Astrocyte (in vitro differentiated cells and primary cell): ENCODE measurements around the gene PMP22.

Source experiments
- CTCF ChIP-seq: IDR thresholded peaks from 2 replicates; pipeline ENCODE4 v1.5.1; 2011; ENCODE audit warnings: low read depth, mild to moderate bottlenecking, inconsistent platforms, low read length, moderate library complexity; ENCODE audit not compliant: insufficient read depth
- EZH2 ChIP-seq: IDR thresholded peaks from 2 replicates; pipeline ENCODE4 v1.6.1; 2012; ENCODE audit warnings: mild to moderate bottlenecking, low read length, inconsistent platforms; ENCODE audit not compliant: insufficient read depth

GRCh38 chr17:15194859-15195277 is 70.3 kb downstream of the PMP22 start:
- TF ChIP-seq CTCF (no peak), EZH2 (no peak)
